NT2/D1 (cell line): ENCODE data around the gene KIAA1217.

Experiments
- SUZ12 ChIP-seq: IDR thresholded peaks from 2 replicates; pipeline ENCODE4 v1.6.1; 2011; ENCODE audit not compliant: insufficient read length, insufficient read depth; ENCODE audit errors: extremely low read depth
- YY1 ChIP-seq: IDR thresholded peaks from 2 replicates; pipeline ENCODE4 v1.6.1; 2011; ENCODE audit not compliant: insufficient read length, insufficient read depth

DNA sequence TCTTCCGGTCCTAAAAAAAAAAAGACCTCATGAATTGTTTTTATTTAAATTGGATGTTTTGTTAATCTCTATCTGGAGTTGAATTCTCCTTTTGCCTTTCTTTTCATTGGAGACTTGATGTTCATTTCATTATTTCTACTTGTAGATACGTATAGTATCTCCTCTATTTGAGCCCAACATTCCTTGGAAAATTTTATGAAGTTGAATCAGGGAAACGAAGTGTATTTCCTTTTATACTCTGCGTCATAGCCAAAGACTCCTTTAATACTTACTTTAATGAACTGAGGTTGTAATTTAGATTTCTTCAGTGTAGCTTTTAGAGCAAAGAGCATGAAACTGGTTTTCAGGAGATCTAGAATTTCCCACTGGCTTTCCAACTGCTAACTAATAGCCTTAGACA, 132.4 kb downstream of the KIAA1217 start:
- TF ChIP-seq SUZ12 (no peak), YY1 (no peak)
